IMR-90 (cell line): ENCODE results near the gene AWAT2. TPM values are rescaled to one million over a fixed set of nuclear protein-coding genes. Genes with fewer than 3 reads are reported as not detected.

ENCODE experiments used
- ATAC-seq: fragments of 200-7000 bp; cut with Tn5 transposase; 2 replicates; pipeline ENCODE4 v1.9.1; 2020; ENCODE audit warnings: low read depth, mild to moderate bottlenecking, moderate library complexity
- BruUV-seq: library from RNA; stranded (reverse); fragments of 400-500 nt; replicated peaks from 2 replicates; lab custom pipeline; 2021; lab: Mats Ljungman, UMichigan
- CTCF ChIA-PET: fragments of 300-600 bp; formaldehyde crosslinking; extraction: SDS; loops from one replicate; lab custom pipeline; 2021; ENCODE audit warnings: antibody characterized with exemption; lab: Yijun Ruan, JAX
- POLR2A ChIA-PET: fragments of 300-600 bp; sonication (Branson Sonifier 250); formaldehyde crosslinking; loops from one replicate; lab custom pipeline; 2022; ENCODE audit warnings: antibody characterized with exemption; ENCODE audit not compliant: unreplicated experiment; lab: Charles Lee
- DNase-seq: peaks from one replicate; pipeline ENCODE4 v3.0.0; 2013
- H2AFZ ChIP-seq: replicated peaks from 2 replicates; pipeline ENCODE3; 2013; ENCODE audit warnings: low read length, mild to moderate bottlenecking; ENCODE audit not compliant: poor library complexity
- H2AK5ac ChIP-seq: 2 replicates; pipeline ENCODE4 v1.6.1; 2013; ENCODE audit warnings: low read depth, low read length, inconsistent platforms
- H2AK9ac ChIP-seq: replicated peaks from 2 replicates; pipeline ENCODE3; 2013; ENCODE audit warnings: mild to moderate bottlenecking, low read depth, low read length, moderate library complexity; ENCODE audit not compliant: poor library complexity
- H2BK120ac ChIP-seq: 2 replicates; pipeline ENCODE4 v1.6.1; 2013; ENCODE audit warnings: low read depth, low read length, inconsistent platforms
- H2BK15ac ChIP-seq: 3 replicates; pipeline ENCODE4 v1.6.1; 2013; ENCODE audit warnings: low read depth, low read length, inconsistent platforms
- H2BK20ac ChIP-seq: 2 replicates; pipeline ENCODE4 v1.6.1; 2013; ENCODE audit warnings: low read depth, mild to moderate bottlenecking, inconsistent platforms, low read length, moderate library complexity
- H2BK5ac ChIP-seq: 2 replicates; pipeline ENCODE4 v1.6.1; 2013; ENCODE audit warnings: mild to moderate bottlenecking, low read depth, low read length, inconsistent platforms; ENCODE audit not compliant: poor library complexity, severe bottlenecking
- H3K14ac ChIP-seq: replicated peaks from 2 replicates; pipeline ENCODE4 v1.6.1; 2013; ENCODE audit warnings: low read depth, low read length, inconsistent platforms
- H3K18ac ChIP-seq: 2 replicates; pipeline ENCODE4 v1.6.1; 2013; ENCODE audit warnings: low read depth, low read length, control low read depth
- H3K23ac ChIP-seq: 2 replicates; pipeline ENCODE4 v1.6.1; 2013; ENCODE audit warnings: low read depth, low read length, inconsistent platforms
- H3K27ac ChIP-seq: 2 replicates; pipeline ENCODE4 v1.5.1; 2013; ENCODE audit warnings: mild to moderate bottlenecking, control low read depth, low read length; ENCODE audit not compliant: insufficient read depth
- H3K27me3 ChIP-seq: 2 replicates; pipeline ENCODE4 v1.6.1; 2013; ENCODE audit warnings: low read length; ENCODE audit not compliant: control insufficient read depth, insufficient read depth
- H3K36me3 ChIP-seq: 2 replicates; pipeline ENCODE4 v1.6.1; 2013; ENCODE audit warnings: low read length, mixed read lengths; ENCODE audit not compliant: control insufficient read depth, insufficient read depth
- H3K4ac ChIP-seq: 2 replicates; pipeline ENCODE4 v1.6.1; 2013; ENCODE audit warnings: low read depth, low read length, inconsistent platforms
- H3K4me1 ChIP-seq: 2 replicates; pipeline ENCODE4 v1.6.1; 2013; ENCODE audit warnings: low read length, mixed read lengths; ENCODE audit not compliant: control insufficient read depth, insufficient read depth
- H3K4me2 ChIP-seq: 2 replicates; pipeline ENCODE4 v1.6.1; 2013; ENCODE audit warnings: low read depth, mild to moderate bottlenecking, control low read depth, low read length, moderate library complexity
- H3K4me3 ChIP-seq: 2 replicates; pipeline ENCODE4 v1.5.1; 2013; ENCODE audit warnings: low read depth, mild to moderate bottlenecking, control low read depth, low read length, moderate library complexity; ENCODE audit not compliant: insufficient read depth
- H3K56ac ChIP-seq: 2 replicates; pipeline ENCODE4 v1.6.1; 2013; ENCODE audit warnings: low read length, inconsistent platforms; ENCODE audit not compliant: insufficient read depth; ENCODE audit errors: extremely low read depth
- H3K79me1 ChIP-seq, 2 experiments: 2 replicates each; pipeline ENCODE4 v1.6.1; 2013; ENCODE audit warnings: low read length in 2 of 2, inconsistent platforms in 1 of 2, low read depth in 1 of 2
- H3K9ac ChIP-seq: 2 replicates; pipeline ENCODE4 v1.6.1; 2013; ENCODE audit warnings: low read depth, low read length, control low read depth
- H3K9me1 ChIP-seq: 2 replicates; pipeline ENCODE4 v1.6.1; 2013; ENCODE audit warnings: low read length, inconsistent platforms; ENCODE audit not compliant: insufficient read depth
- H3K9me3 ChIP-seq: 2 replicates; pipeline ENCODE4 v1.6.1; 2013; ENCODE audit warnings: low read length; ENCODE audit not compliant: control insufficient read depth, insufficient read depth
- H4K20me1 ChIP-seq: 2 replicates; pipeline ENCODE4 v1.6.1; 2013; ENCODE audit warnings: low read length, inconsistent platforms; ENCODE audit not compliant: insufficient read depth
- H4K5ac ChIP-seq: 2 replicates; pipeline ENCODE4 v1.6.1; 2013; ENCODE audit warnings: mild to moderate bottlenecking, low read depth, low read length, control low read depth
- H4K8ac ChIP-seq, 2 experiments: 2 replicates each; pipeline ENCODE4 v1.6.1; 2013; ENCODE audit warnings: low read depth in 2 of 2, low read length in 2 of 2, control low read depth in 1 of 2, inconsistent platforms in 1 of 2
- H4K91ac ChIP-seq: 2 replicates; pipeline ENCODE4 v1.6.1; 2013; ENCODE audit warnings: low read depth, low read length, inconsistent platforms; ENCODE audit not compliant: insufficient read depth
- BHLHE40 ChIP-seq: fragments of 150-350 bp; IDR thresholded peaks from 2 replicates; pipeline ENCODE4 v1.6.1; 2016; ENCODE audit warnings: mild to moderate bottlenecking, low read depth, low read length
- RAD21 ChIP-seq: IDR thresholded peaks from 2 replicates; pipeline ENCODE4 v1.6.1; 2012; ENCODE audit warnings: low read length, improper control_type of control experiment
- SMC3 ChIP-seq: fragments of 150-350 bp; IDR thresholded peaks from 2 replicates; pipeline ENCODE4 v1.6.1; 2016; ENCODE audit warnings: low read depth, mild to moderate bottlenecking, antibody characterized with exemption, low read length, moderate library complexity
- WGBS, 2 experiments: methylation state at CpG; one replicate each; pipeline versions ENCODE4 v1.1.5 to v1.1.7; 2013; ENCODE audit warnings: missing lambda C conversion rate in 2 of 2; ENCODE audit not compliant: insufficient read length in 1 of 2; ENCODE audit errors: extremely low coverage in 2 of 2; 5-methylcytosine and 5-hydroxymethylcytosine counted together
- dilution Hi-C: fragments of 300-500 bp; cut with HindIII; formaldehyde crosslinking; loops from one replicate; pipeline ENCODE4 v1.14.3; 2018; ENCODE audit warnings: low sequenced_read_pairs; ENCODE audit not compliant: unreplicated experiment
- in situ Hi-C: fragments of 300-500 bp; cut with MboI; formaldehyde crosslinking; loops from 3 replicates; pipeline ENCODE4 v1.14.3; 2019; ENCODE audit warnings: low sequenced_read_pairs, inconsistent platforms, mixed read lengths
- intact Hi-C: fragments of 100-400 bp; cut with micrococcal nuclease; formaldehyde crosslinking; loops from 2 replicates; pipeline ENCODE4 v1.10.0; 2022
- polyA plus RNA-seq, 3 experiments: library from polyadenylated mRNA; depleted of rRNA; stranded (reverse); fragments of >200 nt; gene quantifications; 2 replicates each; pipeline ENCODE4 v1.2.3, GENCODE V29; 2012; ENCODE audit warnings: low replicate concordance in 1 of 3
- total RNA-seq: library from RNA; depleted of rRNA; stranded (reverse); fragments of >200 nt; gene quantifications from 2 replicates; pipeline ENCODE4 v1.2.3, GENCODE V29; 2012
- TF ChIP-seq, protein P1 (sequence below): conservative IDR thresholded peaks from 2 replicates; pipeline ENCODE4 v1.5.1; 2012; ENCODE audit warnings: mild to moderate bottlenecking, low read depth, low read length, improper control_type of control experiment

The AWAT2 gene
- total and polyA plus RNA-seq, 2 of the 4 experiments (the other 2 are of a cell fraction) = under 0.01 TPM; not detected in 1

DNA sequence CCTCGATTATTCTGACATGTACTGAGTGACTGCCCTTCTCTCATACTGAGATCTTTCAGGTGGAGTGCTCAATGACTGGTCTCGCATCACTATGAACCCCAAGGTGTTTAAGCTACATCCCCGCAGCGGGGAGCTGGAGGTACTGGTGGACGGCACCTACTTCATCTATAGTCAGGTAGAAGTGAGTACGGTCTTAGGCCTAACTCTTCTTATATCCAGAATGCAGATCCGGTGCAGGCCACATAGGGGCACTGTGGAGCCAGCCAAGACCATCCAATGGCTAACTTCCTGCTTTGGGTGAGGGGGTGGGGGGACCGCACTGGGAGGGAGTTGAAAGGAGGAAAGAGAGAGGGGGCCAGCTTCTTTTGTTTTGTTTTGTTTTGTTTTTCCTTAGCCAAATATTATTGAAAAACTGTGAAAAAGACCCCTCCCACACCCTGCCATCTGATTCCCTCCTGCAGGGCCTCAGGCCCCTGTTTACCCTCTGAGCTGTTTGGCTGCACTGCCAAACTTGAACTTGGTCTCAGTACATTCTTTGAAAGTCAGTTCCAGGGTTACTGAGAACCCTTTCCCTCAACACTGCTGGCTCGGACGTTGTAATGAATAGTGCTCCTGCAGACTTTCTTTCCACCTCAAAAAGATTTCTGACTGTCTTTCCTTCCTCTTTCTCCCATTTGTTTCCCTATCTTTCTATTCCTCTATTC, 16.2 kb downstream of the AWAT2 start:
- BruUV-seq = no TSS peak
- no peak overlapping the region for H3K18ac ChIP-seq
- no peaks in the 10 kb centered on the region; the same call in 1 of the 2 replicates for H4K20me1 ChIP-seq
- TF ChIP-seq, protein P1, sequence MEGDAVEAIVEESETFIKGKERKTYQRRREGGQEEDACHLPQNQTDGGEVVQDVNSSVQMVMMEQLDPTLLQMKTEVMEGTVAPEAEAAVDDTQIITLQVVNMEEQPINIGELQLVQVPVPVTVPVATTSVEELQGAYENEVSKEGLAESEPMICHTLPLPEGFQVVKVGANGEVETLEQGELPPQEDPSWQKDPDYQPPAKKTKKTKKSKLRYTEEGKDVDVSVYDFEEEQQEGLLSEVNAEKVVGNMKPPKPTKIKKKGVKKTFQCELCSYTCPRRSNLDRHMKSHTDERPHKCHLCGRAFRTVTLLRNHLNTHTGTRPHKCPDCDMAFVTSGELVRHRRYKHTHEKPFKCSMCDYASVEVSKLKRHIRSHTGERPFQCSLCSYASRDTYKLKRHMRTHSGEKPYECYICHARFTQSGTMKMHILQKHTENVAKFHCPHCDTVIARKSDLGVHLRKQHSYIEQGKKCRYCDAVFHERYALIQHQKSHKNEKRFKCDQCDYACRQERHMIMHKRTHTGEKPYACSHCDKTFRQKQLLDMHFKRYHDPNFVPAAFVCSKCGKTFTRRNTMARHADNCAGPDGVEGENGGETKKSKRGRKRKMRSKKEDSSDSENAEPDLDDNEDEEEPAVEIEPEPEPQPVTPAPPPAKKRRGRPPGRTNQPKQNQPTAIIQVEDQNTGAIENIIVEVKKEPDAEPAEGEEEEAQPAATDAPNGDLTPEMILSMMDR = peak; percentile 58
- TF ChIP-seq BHLHE40 (no peak), SMC3 (peak; percentile 53), RAD21 (peak; percentile 61)
- no peaks in the 10 kb centered on the region for H3K9me1 ChIP-seq
- no peak overlapping the region for H3K4me3 ChIP-seq
- H3K9me3 ChIP-seq = no peaks in the 10 kb centered on the region
- H3K14ac ChIP-seq = no peak overlapping the region
- H3K9ac ChIP-seq = no peak overlapping the region
- intact Hi-C loops (loop anchor here (2.0 to 5.0 kb wide), 2 partner anchors 63 to 1211 kb away; no protein-coding TSS in a partner anchor), in situ Hi-C loops (no loop called here), dilution Hi-C loops (no loop called here)
- H4K8ac ChIP-seq = no peak overlapping the region
- 64% methylated on average over 2 of the region's 10 CpGs; no CpG with 5 or more reads in 1 of the 2 experiments for WGBS, 2 experiments
- no peak overlapping the region for H2AK5ac ChIP-seq
- no peak overlapping the region for H2BK5ac ChIP-seq
- no peak overlapping the region for H2BK20ac ChIP-seq
- H3K4ac ChIP-seq = no peak overlapping the region
- H3K23ac ChIP-seq = no peak overlapping the region
- no peaks in the 10 kb centered on the region for H3K4me1 ChIP-seq
- H4K91ac ChIP-seq = no peak overlapping the region
- peak; percentile 84 for ATAC-seq
- no peaks in the 10 kb centered on the region for H3K79me1 ChIP-seq
- H3K56ac ChIP-seq = no peak overlapping the region
- H3K36me3 ChIP-seq = no peaks in the 10 kb centered on the region
- no peak overlapping the region for H3K27ac ChIP-seq
- H3K27me3 ChIP-seq = peaks cover 9% of the 10 kb centered on the region
- ChIA-PET CTCF (interaction anchor here (1.7 kb wide), 1 partner anchor 64 kb away, joined by 6 read pairs; no protein-coding TSS in a partner anchor), POLR2A (no interaction called here)
- peak overlapping the region; percentile 70 for H2AFZ ChIP-seq
- H4K5ac ChIP-seq = no peak overlapping the region
- H2BK120ac ChIP-seq = no peak overlapping the region
- no peak overlapping the region for H3K4me2 ChIP-seq
- H2AK9ac ChIP-seq = no peak overlapping the region
- DNase-seq = peak; percentile 21
- H2BK15ac ChIP-seq = no peak overlapping the region
